GM12891 (cell line): Measurements from ENCODE around the gene COQ5.
"Not testable (repeated sequence)": the region's sequence is repeated elsewhere in the genome, so short reads cannot be mapped to it uniquely, and the experiment has no call there.

ENCODE experiments used
- PAX5 ChIP-seq: IDR thresholded peaks from 2 replicates; pipeline ENCODE4 v1.6.1; 2011; ENCODE audit warnings: low read length, moderate library complexity, mild to moderate bottlenecking; ENCODE audit not compliant: insufficient read depth, severe bottlenecking
- POLR2A ChIP-seq: IDR thresholded peaks from 2 replicates; pipeline ENCODE4 v1.6.1; 2011; ENCODE audit warnings: low read depth, low read length, control low read depth
- POLR2AphosphoS5 ChIP-seq: IDR thresholded peaks from 2 replicates; pipeline ENCODE4 v1.6.1; 2011; ENCODE audit warnings: low read depth, low read length, control low read depth
- POU2F2 ChIP-seq: IDR thresholded peaks from 2 replicates; pipeline ENCODE4 v1.6.1; 2011; ENCODE audit warnings: low read depth, mild to moderate bottlenecking, control low read depth, low read length, moderate library complexity
- SPI1 ChIP-seq: IDR thresholded peaks from 2 replicates; pipeline ENCODE4 v1.6.1; 2011; ENCODE audit warnings: low read depth, low read length, control low read depth
- TAF1 ChIP-seq: IDR thresholded peaks from 2 replicates; pipeline ENCODE4 v1.6.1; 2011; ENCODE audit warnings: low read depth, low read length, control low read depth

- TF ChIP-seq POLR2AphosphoS5, POU2F2, POLR2A, TAF1, SPI1, PAX5: not testable (repeated sequence)
Measured at GRCh38 chr12:120487552-120487951, 41.4 kb downstream of the COQ5 start.
